Measurements from ENCODE around the gene GPR161. TPM values are rescaled to one million over a fixed set of nuclear protein-coding genes. Genes with fewer than 3 reads are reported as not detected.

GPR161 gene
- total RNA-seq, 1 experiment from 2014 or later: 13.7 TPM

DNA sequence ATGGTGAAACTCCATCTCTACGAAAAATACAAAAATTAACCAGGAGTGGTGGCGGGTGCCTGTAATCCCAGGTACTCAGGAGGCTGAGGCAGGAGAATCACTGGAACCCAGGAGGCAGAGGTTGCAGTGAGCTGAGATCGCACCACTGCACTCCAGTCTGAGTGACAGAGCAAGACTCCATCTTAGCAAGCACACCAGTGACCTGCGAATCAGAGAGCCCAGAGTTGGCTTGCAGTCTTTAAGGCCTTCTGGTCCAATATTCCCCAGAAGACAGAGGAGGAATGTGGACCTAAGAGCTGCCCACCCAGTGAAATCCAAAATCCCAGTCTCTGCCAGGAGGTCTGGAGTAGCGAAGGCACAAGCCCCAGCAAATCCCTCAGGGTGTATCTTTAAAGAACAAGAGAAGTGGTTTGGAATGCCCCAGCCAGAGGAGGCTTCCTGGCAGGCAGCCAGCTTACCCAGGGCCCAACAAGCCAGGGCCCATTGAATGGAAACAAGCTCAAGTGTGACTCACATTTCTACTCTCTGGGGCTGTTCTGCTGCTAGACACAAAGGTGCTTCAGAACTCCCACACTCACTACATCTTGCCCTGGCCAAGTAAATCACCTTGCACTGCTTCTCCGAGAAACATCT is 23.9 kb downstream of the GPR161 start:
- CTCF ChIA-PET: interaction anchor here (1.0 to 1.2 kb wide), 2 partner anchors 27 to 230 kb away, joined by 3 to 4 read pairs; no protein-coding TSS in a partner anchor
- Histone ChIP-seq H4K20me1 (ENCODE audit: insufficient read depth) (no peaks in the 10 kb centered on the region), H3K4me2 (ENCODE audit: low read length) (peak overlapping the region; percentile 54), H3K27me3 (ENCODE audit: insufficient read depth, low read length) (no peaks in the 10 kb centered on the region), H3K9ac (ENCODE audit: low read length) (no peak overlapping the region), H3K79me2 (ENCODE audit: insufficient read depth, low read length) (no peaks in the 10 kb centered on the region), H3K9me2 (ENCODE audit: insufficient read depth) (no peaks in the 10 kb centered on the region), H3K27ac (ENCODE audit: low read depth, low read length) (peak overlapping the region; percentile 68), H3K36me3 (ENCODE audit: control insufficient read depth in 1 of 2, insufficient read depth in 2 of 2, low read length in 2 of 2) (no peaks in the 10 kb centered on the region), H3K4me3 (replicated peaks in 1 of 2; ENCODE audit: low read depth in 1 of 2, low read length in 2 of 2) (no peak overlapping the region), H3K9me3 (ENCODE audit: control insufficient read depth in 1 of 2, insufficient read depth in 1 of 2, low read depth in 1 of 2, low read length in 2 of 2) (no peaks in the 10 kb centered on the region), H3K4me1 (ENCODE audit: control insufficient read depth in 1 of 2, insufficient read depth in 2 of 2, low read length in 2 of 2) (peaks cover 16 to 24% of the 10 kb centered on the region in 2 experiments), H2AFZ (ENCODE audit: low read depth, low read length, poor library complexity, severe bottlenecking) (no peak overlapping the region)
- intact Hi-C loops (cut with micrococcal nuclease): no loop called here
- BruUV-seq (replicated peaks): no TSS peak
- RAD21 ChIA-PET (ENCODE audit: low non-redundant PET in 1 of 2, low total read pairs in 2 of 2, uncharacterized antibody in 2 of 2, unreplicated experiment in 2 of 2): interaction anchor here in 1 of 2 experiments (0.6 kb wide), 2 partner anchors 31 to 396 kb away, joined by 3 read pairs; no protein-coding TSS in a partner anchor
- ATAC-seq (peak; percentile 78), DNase-seq (ENCODE audit: low read depth, low spot score) (no peak)
- POLR2A ChIA-PET: no interaction called here
- TF ChIP-seq POLR2A (IDR thresholded peaks at IDR 0.05; ENCODE audit: borderline replicate concordance, extremely low read depth, insufficient read depth, insufficient read length): no peak
- no peak for TF ChIP-seq SIN3A (IDR thresholded peaks at IDR 0.05; ENCODE audit: low read depth)
- TF ChIP-seq TCF7L2 (IDR thresholded peaks at IDR 0.05; ENCODE audit: borderline replicate concordance, extremely low read depth, insufficient read depth, insufficient read length): no peak
- no peak for TF ChIP-seq SP1 (IDR thresholded peaks at IDR 0.05; ENCODE audit: low read depth)
- TF ChIP-seq, protein P1, sequence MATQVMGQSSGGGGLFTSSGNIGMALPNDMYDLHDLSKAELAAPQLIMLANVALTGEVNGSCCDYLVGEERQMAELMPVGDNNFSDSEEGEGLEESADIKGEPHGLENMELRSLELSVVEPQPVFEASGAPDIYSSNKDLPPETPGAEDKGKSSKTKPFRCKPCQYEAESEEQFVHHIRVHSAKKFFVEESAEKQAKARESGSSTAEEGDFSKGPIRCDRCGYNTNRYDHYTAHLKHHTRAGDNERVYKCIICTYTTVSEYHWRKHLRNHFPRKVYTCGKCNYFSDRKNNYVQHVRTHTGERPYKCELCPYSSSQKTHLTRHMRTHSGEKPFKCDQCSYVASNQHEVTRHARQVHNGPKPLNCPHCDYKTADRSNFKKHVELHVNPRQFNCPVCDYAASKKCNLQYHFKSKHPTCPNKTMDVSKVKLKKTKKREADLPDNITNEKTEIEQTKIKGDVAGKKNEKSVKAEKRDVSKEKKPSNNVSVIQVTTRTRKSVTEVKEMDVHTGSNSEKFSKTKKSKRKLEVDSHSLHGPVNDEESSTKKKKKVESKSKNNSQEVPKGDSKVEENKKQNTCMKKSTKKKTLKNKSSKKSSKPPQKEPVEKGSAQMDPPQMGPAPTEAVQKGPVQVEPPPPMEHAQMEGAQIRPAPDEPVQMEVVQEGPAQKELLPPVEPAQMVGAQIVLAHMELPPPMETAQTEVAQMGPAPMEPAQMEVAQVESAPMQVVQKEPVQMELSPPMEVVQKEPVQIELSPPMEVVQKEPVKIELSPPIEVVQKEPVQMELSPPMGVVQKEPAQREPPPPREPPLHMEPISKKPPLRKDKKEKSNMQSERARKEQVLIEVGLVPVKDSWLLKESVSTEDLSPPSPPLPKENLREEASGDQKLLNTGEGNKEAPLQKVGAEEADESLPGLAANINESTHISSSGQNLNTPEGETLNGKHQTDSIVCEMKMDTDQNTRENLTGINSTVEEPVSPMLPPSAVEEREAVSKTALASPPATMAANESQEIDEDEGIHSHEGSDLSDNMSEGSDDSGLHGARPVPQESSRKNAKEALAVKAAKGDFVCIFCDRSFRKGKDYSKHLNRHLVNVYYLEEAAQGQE (IDR thresholded peaks at IDR 0.05; ENCODE audit: low read depth): no peak
